Sigmoid colon (tissue), 3 donors: ENCODE data around the gene TBXAS1.

Experiments
- POLR2A ChIP-seq, 2 donors: fragments of 450-650 bp; IDR thresholded peaks; one replicate each; pipeline ENCODE4 v1.6.1; 2016; ENCODE audit warnings: antibody characterized with exemption in 2 of 2, mild to moderate bottlenecking in 2 of 2, moderate library complexity in 2 of 2
- TF ChIP-seq, protein P1 (sequence below), 4 experiments: fragments of 450-650 bp in 3 of 4; fragments of 200-600 bp in 1 of 4; IDR thresholded peaks; one replicate each; pipeline ENCODE4 v1.5.1; 2016 to 2019; ENCODE audit warnings: antibody characterized with exemption in 4 of 4, mild to moderate bottlenecking in 3 of 4, moderate library complexity in 2 of 4

GRCh38 chr7:140005341-140005740 lies 176.3 kb downstream of the TBXAS1 start:
- TF ChIP-seq, protein P1, sequence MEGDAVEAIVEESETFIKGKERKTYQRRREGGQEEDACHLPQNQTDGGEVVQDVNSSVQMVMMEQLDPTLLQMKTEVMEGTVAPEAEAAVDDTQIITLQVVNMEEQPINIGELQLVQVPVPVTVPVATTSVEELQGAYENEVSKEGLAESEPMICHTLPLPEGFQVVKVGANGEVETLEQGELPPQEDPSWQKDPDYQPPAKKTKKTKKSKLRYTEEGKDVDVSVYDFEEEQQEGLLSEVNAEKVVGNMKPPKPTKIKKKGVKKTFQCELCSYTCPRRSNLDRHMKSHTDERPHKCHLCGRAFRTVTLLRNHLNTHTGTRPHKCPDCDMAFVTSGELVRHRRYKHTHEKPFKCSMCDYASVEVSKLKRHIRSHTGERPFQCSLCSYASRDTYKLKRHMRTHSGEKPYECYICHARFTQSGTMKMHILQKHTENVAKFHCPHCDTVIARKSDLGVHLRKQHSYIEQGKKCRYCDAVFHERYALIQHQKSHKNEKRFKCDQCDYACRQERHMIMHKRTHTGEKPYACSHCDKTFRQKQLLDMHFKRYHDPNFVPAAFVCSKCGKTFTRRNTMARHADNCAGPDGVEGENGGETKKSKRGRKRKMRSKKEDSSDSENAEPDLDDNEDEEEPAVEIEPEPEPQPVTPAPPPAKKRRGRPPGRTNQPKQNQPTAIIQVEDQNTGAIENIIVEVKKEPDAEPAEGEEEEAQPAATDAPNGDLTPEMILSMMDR (IDR thresholded peaks at IDR 0.05): no peak
- no peak for TF ChIP-seq POLR2A (IDR thresholded peaks at IDR 0.05)
